ENCODE data around the gene CDC25B. TPM values are rescaled to one million over a fixed set of nuclear protein-coding genes. Genes with fewer than 3 reads are reported as not detected.

Gene CDC25B
- total and polyA plus RNA-seq, 4 experiments from 2014 or later = 25.9 to 420 (median 233) TPM

Other genes with a start within 250 kb of the CDC25B start
- not detected for gene GFRA4, start 132.9 kb upstream of the CDC25B start, total RNA-seq
- gene GFRA4, start 132.9 kb upstream of the CDC25B start, polyA plus RNA-seq = not detected
- not detected for gene ADAM33, start 114.3 kb upstream of the CDC25B start, total RNA-seq
- not detected for gene ADAM33, start 114.3 kb upstream of the CDC25B start, polyA plus RNA-seq
- gene SIGLEC1, start 83.7 kb upstream of the CDC25B start, total RNA-seq = under 1 TPM; 0.30 to 0.32 TPM
- not detected for gene SIGLEC1, start 83.7 kb upstream of the CDC25B start, polyA plus RNA-seq
- not detected for gene HSPA12B, start 63.6 kb upstream of the CDC25B start, total RNA-seq
- gene HSPA12B, start 63.6 kb upstream of the CDC25B start, polyA plus RNA-seq = under 1 TPM in 1 of 2 donors, not detected in 1; 0.22 TPM
- gene ADISSP, start 28.6 kb upstream of the CDC25B start, total RNA-seq = 10 to 100 TPM; 15.7 to 17.3 TPM
- gene ADISSP, start 28.6 kb upstream of the CDC25B start, polyA plus RNA-seq = 10 to 100 TPM; 16.3 to 31.5 TPM
- not detected for gene SPEF1, start 14.9 kb upstream of the CDC25B start, total RNA-seq
- under 1 TPM in 1 of 2 donors, not detected in 1; 0.15 TPM for gene SPEF1, start 14.9 kb upstream of the CDC25B start, polyA plus RNA-seq
- 10 to 100 TPM; 52.2 to 56.7 TPM for gene CENPB, start 9.6 kb upstream of the CDC25B start, total RNA-seq
- gene CENPB, start 9.6 kb upstream of the CDC25B start, polyA plus RNA-seq = 1 to 10 TPM in 1 of 2 donors, under 1 TPM in 1; 0.56 to 1.9 TPM
- gene AP5S1, start 24.2 kb downstream of the CDC25B start, total RNA-seq = 10 to 100 TPM; 10.4 to 11.1 TPM
- 10 to 100 TPM; 14.5 to 16.8 TPM for gene AP5S1, start 24.2 kb downstream of the CDC25B start, polyA plus RNA-seq
- 10 to 100 TPM; 45.2 to 49.3 TPM for gene MAVS, start 50.5 kb downstream of the CDC25B start, total RNA-seq
- gene MAVS, start 50.5 kb downstream of the CDC25B start, polyA plus RNA-seq = 1 to 10 TPM; 1.2 to 8.5 TPM
- gene PANK2, start 93.1 kb downstream of the CDC25B start, total RNA-seq = 10 to 100 TPM; 71.4 to 80.5 TPM
- 10 to 100 TPM; 48.5 to 54.3 TPM for gene PANK2, start 93.1 kb downstream of the CDC25B start, polyA plus RNA-seq
- gene RNF24, start 219.2 kb downstream of the CDC25B start, total RNA-seq = 10 to 100 TPM; 23.0 to 25.8 TPM
- 10 to 100 TPM; 15.4 to 17.2 TPM for gene RNF24, start 219.2 kb downstream of the CDC25B start, polyA plus RNA-seq

Data from CD4-positive, alpha-beta memory T cell (primary cell).